Measurements from ENCODE around the gene VPS54.

VPS54 gene

GRCh38 chr2:64012115-64012514 is 7.1 kb downstream of the VPS54 start:
- no peak for TF ChIP-seq CTCF (IDR thresholded peaks at IDR 0.05; ENCODE audit: unreplicated experiment in 3 of 3)
- Mint-ChIP-seq H3K27ac (peak overlapping the region; percentile 0 to 52 (median 12)), H3K4me3 (no peak overlapping the region), H3K9me3 (no peaks in the 10 kb centered on the region), H3K4me1 (peaks cover 10% of the 10 kb centered on the region), H3K36me3 (ENCODE audit: low read depth) (peaks cover 17% of the 10 kb centered on the region), H3K27me3 (ENCODE audit: low read depth) (no peaks in the 10 kb centered on the region)

GRCh38 chr2:64008434-64009009 is 10.7 kb downstream of the VPS54 start:
- Mint-ChIP-seq H3K27ac (no peak overlapping the region), H3K27me3 (ENCODE audit: low read depth) (no peaks in the 10 kb centered on the region), H3K9me3 (no peaks in the 10 kb centered on the region), H3K4me1 (peaks cover 5% of the 10 kb centered on the region), H3K4me3 (no peak overlapping the region), H3K36me3 (ENCODE audit: low read depth) (peaks cover 30% of the 10 kb centered on the region)
- TF ChIP-seq CTCF (IDR thresholded peaks at IDR 0.05; ENCODE audit: unreplicated experiment in 3 of 3): no peak

GRCh38 chr2:64007924-64008323 is 11.3 kb downstream of the VPS54 start:
- H3K36me3 Mint-ChIP-seq (ENCODE audit: low read depth): peaks cover 34% of the 10 kb centered on the region
- no peaks in the 10 kb centered on the region for H3K9me3 Mint-ChIP-seq
- no peak overlapping the region for H3K27ac Mint-ChIP-seq
- H3K4me1 Mint-ChIP-seq: peaks cover 5% of the 10 kb centered on the region
- no peak overlapping the region for H3K4me3 Mint-ChIP-seq
- TF ChIP-seq CTCF (IDR thresholded peaks at IDR 0.05; ENCODE audit: unreplicated experiment in 3 of 3): no peak
- H3K27me3 Mint-ChIP-seq (ENCODE audit: low read depth): no peaks in the 10 kb centered on the region

- no peak overlapping the region for H3K27ac Mint-ChIP-seq
- H3K9me3 Mint-ChIP-seq: peaks cover under 1% of the 10 kb centered on the region
- peaks cover 52% of the 10 kb centered on the region for H3K36me3 Mint-ChIP-seq (ENCODE audit: low read depth)
- no peaks in the 10 kb centered on the region for H3K4me1 Mint-ChIP-seq
- no peak overlapping the region for H3K4me3 Mint-ChIP-seq
- TF ChIP-seq CTCF (IDR thresholded peaks at IDR 0.05; ENCODE audit: unreplicated experiment in 3 of 3): no peak
- no peaks in the 10 kb centered on the region for H3K27me3 Mint-ChIP-seq (ENCODE audit: low read depth)
Observed at GRCh38 chr2:64005707-64006356, 13.4 kb downstream of the VPS54 start.

GRCh38 chr2:64003239-64003638 is 16.0 kb downstream of the VPS54 start:
- peaks cover 71% of the 10 kb centered on the region for H3K36me3 Mint-ChIP-seq (ENCODE audit: low read depth)
- H3K9me3 Mint-ChIP-seq: peaks cover 19% of the 10 kb centered on the region
- H3K4me1 Mint-ChIP-seq: no peaks in the 10 kb centered on the region
- no peaks in the 10 kb centered on the region for H3K27me3 Mint-ChIP-seq (ENCODE audit: low read depth)
- H3K27ac Mint-ChIP-seq: no peak overlapping the region
- no peak for TF ChIP-seq CTCF (IDR thresholded peaks at IDR 0.05; ENCODE audit: unreplicated experiment in 3 of 3)
- no peak overlapping the region for H3K4me3 Mint-ChIP-seq

Measured in nephron (organoid).